ENCODE measurements around the gene VIPR1.

Gene VIPR1

DNA sequence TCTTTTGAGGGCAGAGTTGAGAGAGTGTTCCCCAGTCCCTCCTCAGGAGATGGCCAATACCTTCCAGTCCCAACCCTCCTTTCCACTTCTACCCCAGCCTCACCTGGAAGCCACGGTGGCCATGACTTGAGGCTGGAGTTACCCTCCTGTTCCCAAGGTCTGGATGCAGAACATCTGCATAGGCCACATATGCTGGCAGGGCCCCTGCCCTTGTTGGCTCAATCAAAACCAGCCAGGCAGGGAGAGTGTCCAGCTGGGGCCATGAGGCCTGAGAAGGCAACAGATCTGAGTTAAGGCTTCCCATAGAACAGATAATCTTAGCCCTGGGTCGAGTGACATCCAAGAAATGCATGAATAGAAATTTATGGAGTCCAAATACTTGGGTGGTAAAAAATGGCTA, 23.6 kb upstream of the VIPR1 start:
- Histone ChIP-seq H3K4me1 (ENCODE audit: insufficient read depth, low read length) (no peaks in the 10 kb centered on the region), H3K27me3 (ENCODE audit: insufficient read depth, low read length) (no peaks in the 10 kb centered on the region), H3K36me3 (ENCODE audit: insufficient read depth, low read length) (no peaks in the 10 kb centered on the region), H3K4me3 (ENCODE audit: low read length) (no peak overlapping the region), H3K9me3 (ENCODE audit: insufficient read depth, low read depth, low read length) (peaks cover 6% of the 10 kb centered on the region; the same call in 1 of the 2 replicates), H3K9ac (ENCODE audit: low read depth, low read length) (no peak overlapping the region), H3K27ac (ENCODE audit: low read depth, low read length) (no peak overlapping the region)
- 61% methylated on average over 2 of the region's 2 CpGs for WGBS

GRCh38 chr3:42486814-42487565, 15.5 kb upstream of the VIPR1 start:
- Histone ChIP-seq H3K4me1 (ENCODE audit: insufficient read depth, low read length) (peaks cover 7% of the 10 kb centered on the region), H3K27me3 (ENCODE audit: insufficient read depth, low read length) (no peaks in the 10 kb centered on the region), H3K36me3 (ENCODE audit: insufficient read depth, low read length) (no peaks in the 10 kb centered on the region), H3K9me3 (ENCODE audit: insufficient read depth, low read depth, low read length) (no peaks in the 10 kb centered on the region), H3K9ac (ENCODE audit: low read depth, low read length) (no peak overlapping the region), H3K4me3 (ENCODE audit: low read length) (no peak overlapping the region), H3K27ac (ENCODE audit: low read depth, low read length) (no peak overlapping the region)
- 98% methylated on average over 2 of the region's 2 CpGs for WGBS

- Histone ChIP-seq H3K27me3 (ENCODE audit: insufficient read depth, low read length) (no peaks in the 10 kb centered on the region), H3K36me3 (ENCODE audit: insufficient read depth, low read length) (no peaks in the 10 kb centered on the region), H3K27ac (ENCODE audit: low read depth, low read length) (no peak overlapping the region), H3K9me3 (ENCODE audit: insufficient read depth, low read depth, low read length) (no peaks in the 10 kb centered on the region), H3K4me3 (ENCODE audit: low read length) (no peak overlapping the region), H3K9ac (ENCODE audit: low read depth, low read length) (no peak overlapping the region), H3K4me1 (ENCODE audit: insufficient read depth, low read length) (peaks cover 7% of the 10 kb centered on the region)
- 99% methylated on average over 4 of the region's 4 CpGs for WGBS
Measured at GRCh38 chr3:42488687-42489086, 13.8 kb upstream of the VIPR1 start.

GRCh38 chr3:42489116-42489936, 13.1 kb upstream of the VIPR1 start:
- Histone ChIP-seq H3K4me3 (ENCODE audit: low read length) (no peak overlapping the region), H3K9ac (ENCODE audit: low read depth, low read length) (no peak overlapping the region), H3K9me3 (ENCODE audit: insufficient read depth, low read depth, low read length) (no peaks in the 10 kb centered on the region), H3K27ac (ENCODE audit: low read depth, low read length) (no peak overlapping the region), H3K36me3 (ENCODE audit: insufficient read depth, low read length) (no peaks in the 10 kb centered on the region), H3K4me1 (ENCODE audit: insufficient read depth, low read length) (peaks cover 7% of the 10 kb centered on the region), H3K27me3 (ENCODE audit: insufficient read depth, low read length) (no peaks in the 10 kb centered on the region)
- 96% methylated on average over 10 of the region's 10 CpGs for WGBS

GRCh38 chr3:42489937-42490227, 12.6 kb upstream of the VIPR1 start:
- Histone ChIP-seq H3K9me3 (ENCODE audit: insufficient read depth, low read depth, low read length) (no peaks in the 10 kb centered on the region), H3K27ac (ENCODE audit: low read depth, low read length) (no peak overlapping the region), H3K9ac (ENCODE audit: low read depth, low read length) (no peak overlapping the region), H3K4me1 (ENCODE audit: insufficient read depth, low read length) (peaks cover 7% of the 10 kb centered on the region), H3K36me3 (ENCODE audit: insufficient read depth, low read length) (no peaks in the 10 kb centered on the region), H3K27me3 (ENCODE audit: insufficient read depth, low read length) (no peaks in the 10 kb centered on the region), H3K4me3 (ENCODE audit: low read length) (no peak overlapping the region)
- WGBS: 96% methylated on average over 3 of the region's 3 CpGs

DNA sequence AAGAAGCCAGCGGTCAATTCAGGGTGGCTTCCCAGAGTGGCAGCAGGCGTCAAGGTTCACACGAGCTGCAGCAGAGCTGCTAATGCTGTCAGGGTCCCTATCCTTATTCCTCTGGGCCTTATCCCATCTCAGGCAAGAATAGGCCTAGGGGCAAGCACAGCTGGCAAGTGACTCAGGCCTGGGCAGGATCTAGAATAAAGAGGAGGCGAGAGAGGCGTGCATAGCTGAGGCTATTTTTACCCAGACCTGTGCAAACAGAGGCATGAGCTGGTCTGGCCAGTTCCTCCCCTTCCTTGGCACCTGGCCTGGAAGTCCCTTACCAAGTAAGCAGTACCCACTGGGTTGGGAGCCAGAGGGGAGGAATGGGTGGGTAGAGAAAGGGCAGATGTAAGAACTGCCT, 12.2 kb upstream of the VIPR1 start:
- Histone ChIP-seq H3K4me1 (ENCODE audit: insufficient read depth, low read length) (peaks cover 5% of the 10 kb centered on the region), H3K4me3 (ENCODE audit: low read length) (no peak overlapping the region), H3K27ac (ENCODE audit: low read depth, low read length) (no peak overlapping the region), H3K9me3 (ENCODE audit: insufficient read depth, low read depth, low read length) (no peaks in the 10 kb centered on the region), H3K27me3 (ENCODE audit: insufficient read depth, low read length) (no peaks in the 10 kb centered on the region), H3K36me3 (ENCODE audit: insufficient read depth, low read length) (no peaks in the 10 kb centered on the region), H3K9ac (ENCODE audit: low read depth, low read length) (no peak overlapping the region)
- WGBS: 87% methylated on average over 5 of the region's 5 CpGs

DNA sequence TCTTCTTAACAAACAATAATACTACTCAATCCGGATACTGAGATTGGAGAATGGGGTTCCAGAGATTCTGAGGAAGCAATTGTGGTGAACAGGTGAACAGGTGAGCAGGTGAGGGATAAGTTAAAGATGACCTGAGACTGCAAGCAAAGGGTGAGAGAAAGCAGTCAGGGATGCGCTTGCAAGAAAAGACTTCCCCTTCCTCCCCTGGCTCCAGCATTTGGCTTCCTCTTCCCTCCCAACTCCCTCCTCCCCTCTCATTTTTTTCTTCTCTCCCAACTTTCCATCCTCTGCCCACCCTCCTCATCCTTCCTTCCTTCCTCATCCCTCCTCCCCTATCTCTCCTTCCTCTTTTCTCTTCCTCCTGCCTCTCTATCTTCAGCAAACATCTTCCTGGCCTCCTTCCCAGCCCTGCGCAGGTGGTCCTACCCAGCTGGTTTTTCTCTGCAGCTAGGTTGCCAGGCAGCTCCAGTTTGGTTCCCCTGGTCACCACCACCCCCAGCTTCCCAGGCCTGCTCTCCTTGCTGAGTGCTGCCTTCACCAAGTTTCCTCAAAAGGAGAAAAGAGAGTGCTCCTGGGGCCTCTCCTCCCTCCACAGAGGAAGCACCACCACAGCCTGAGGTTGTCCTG, 10.4 kb upstream of the VIPR1 start:
- WGBS: 92% methylated on average over 3 of the region's 3 CpGs
- H3K9ac ChIP-seq (ENCODE audit: low read depth, low read length): no peak overlapping the region

DNA sequence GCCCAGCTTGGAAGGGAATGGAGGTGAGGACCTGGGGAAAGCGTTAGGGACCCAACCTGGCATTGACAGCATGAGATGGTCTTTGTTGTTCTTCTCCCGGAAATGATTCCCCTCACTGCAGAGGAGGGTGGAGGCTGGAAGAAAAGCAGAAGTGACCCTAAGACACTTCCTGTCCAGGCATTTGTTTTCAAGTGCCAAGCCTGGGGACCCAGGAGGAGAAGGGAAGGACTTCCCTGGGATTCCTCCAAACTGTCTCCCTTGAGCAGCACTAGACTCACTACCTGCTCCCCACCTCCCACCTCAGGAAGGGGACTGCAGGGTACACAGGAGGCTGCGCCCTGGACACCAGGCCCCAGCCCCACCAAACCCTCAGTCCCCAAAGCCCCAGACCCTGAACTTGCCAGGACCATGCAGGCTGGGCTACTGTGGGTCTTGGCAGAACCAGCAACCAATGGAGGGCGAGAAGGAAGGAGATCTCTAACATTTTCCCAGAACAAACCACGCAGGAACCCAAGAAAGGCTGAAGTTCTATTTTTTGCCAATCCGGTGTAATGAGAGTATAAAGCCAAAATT, 9.8 kb upstream of the VIPR1 start:
- no peaks in the 10 kb centered on the region for H3K36me3 ChIP-seq (ENCODE audit: insufficient read depth, low read length)
- peaks cover 13% of the 10 kb centered on the region for H3K4me1 ChIP-seq (ENCODE audit: insufficient read depth, low read length)
- no peaks in the 10 kb centered on the region for H3K9me3 ChIP-seq (ENCODE audit: insufficient read depth, low read depth, low read length)
- H3K27ac ChIP-seq (ENCODE audit: low read depth, low read length): no peak overlapping the region
- no peak overlapping the region for H3K4me3 ChIP-seq (ENCODE audit: low read length)
- no peak overlapping the region for H3K9ac ChIP-seq (ENCODE audit: low read depth, low read length)
- H3K27me3 ChIP-seq (ENCODE audit: insufficient read depth, low read length): no peaks in the 10 kb centered on the region
- WGBS: 90% methylated on average over 6 of the region's 6 CpGs

More for the DNA sequence above, 10.4 kb upstream of the VIPR1 start:
- Histone ChIP-seq H3K4me1 (ENCODE audit: insufficient read depth, low read length) (peaks cover 10% of the 10 kb centered on the region), H3K4me3 (ENCODE audit: low read length) (no peak overlapping the region), H3K36me3 (ENCODE audit: insufficient read depth, low read length) (no peaks in the 10 kb centered on the region), H3K9me3 (ENCODE audit: insufficient read depth, low read depth, low read length) (no peaks in the 10 kb centered on the region), H3K27me3 (ENCODE audit: insufficient read depth, low read length) (no peaks in the 10 kb centered on the region), H3K27ac (ENCODE audit: low read depth, low read length) (no peak overlapping the region)

DNA sequence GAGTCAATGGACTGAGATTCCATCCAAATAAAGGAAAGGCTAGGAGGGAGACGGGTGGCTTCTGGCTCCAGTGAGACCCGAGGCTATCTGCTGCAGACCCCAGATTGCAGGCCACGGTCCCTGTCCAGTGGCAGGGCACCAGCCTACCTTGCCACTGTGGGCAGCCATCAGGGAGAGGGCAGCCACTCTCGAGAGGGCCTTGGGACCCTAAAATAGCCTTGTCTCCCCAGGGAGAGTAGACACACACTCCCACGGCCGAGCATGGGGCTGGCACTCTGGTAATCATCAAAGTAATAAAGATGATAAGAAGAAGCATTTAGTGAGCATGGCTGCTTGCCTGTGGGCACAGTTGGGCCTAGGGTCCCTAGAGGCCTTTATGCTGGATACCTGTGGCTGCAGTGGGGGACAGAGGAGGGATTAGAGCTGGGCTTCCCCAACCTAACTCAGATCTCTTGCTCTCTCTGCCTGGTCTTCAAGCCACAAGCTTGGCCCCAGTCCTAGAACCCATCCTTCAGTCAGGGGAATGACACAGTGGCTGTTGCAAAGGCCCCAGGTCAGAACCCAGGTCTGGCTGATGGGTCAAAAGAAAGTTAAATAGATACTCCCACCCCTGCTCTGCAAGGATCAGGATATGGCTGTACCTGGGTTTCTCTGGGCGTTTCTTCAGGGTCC, 9.2 kb upstream of the VIPR1 start:
- 92% methylated on average over 7 of the region's 7 CpGs for WGBS
- Histone ChIP-seq H3K27ac (ENCODE audit: low read depth, low read length) (no peak overlapping the region), H3K9ac (ENCODE audit: low read depth, low read length) (no peak overlapping the region)

DNA sequence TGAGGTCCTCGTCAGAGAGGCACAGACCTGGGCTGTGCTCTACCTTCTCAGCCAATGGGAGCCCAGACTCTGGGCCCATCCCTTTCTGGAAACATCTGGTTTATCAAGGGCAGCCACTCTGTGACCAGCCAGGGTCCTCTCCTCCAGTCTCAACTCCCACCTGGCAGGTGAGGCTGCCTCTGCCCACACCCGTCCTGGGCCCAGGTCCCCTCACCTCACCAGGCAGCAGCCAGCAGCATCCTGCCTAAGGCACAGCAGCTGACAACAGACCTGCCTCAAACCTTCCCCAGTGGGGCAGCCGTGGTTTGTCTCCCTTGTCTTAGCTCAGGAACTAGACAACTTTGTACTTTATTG, 8.7 kb upstream of the VIPR1 start:
- Histone ChIP-seq H3K36me3 (ENCODE audit: insufficient read depth, low read length) (no peaks in the 10 kb centered on the region), H3K4me3 (ENCODE audit: low read length) (no peak overlapping the region), H3K27ac (ENCODE audit: low read depth, low read length) (no peak overlapping the region), H3K9ac (ENCODE audit: low read depth, low read length) (no peak overlapping the region), H3K27me3 (ENCODE audit: insufficient read depth, low read length) (peaks cover 9% of the 10 kb centered on the region), H3K4me1 (ENCODE audit: insufficient read depth, low read length) (peaks cover 13% of the 10 kb centered on the region), H3K9me3 (ENCODE audit: insufficient read depth, low read depth, low read length) (no peaks in the 10 kb centered on the region)
- WGBS: 87% methylated on average over 3 of the region's 3 CpGs

More for the DNA sequence above, 9.2 kb upstream of the VIPR1 start:
- Histone ChIP-seq H3K27me3 (ENCODE audit: insufficient read depth, low read length) (peaks cover 4% of the 10 kb centered on the region), H3K36me3 (ENCODE audit: insufficient read depth, low read length) (no peaks in the 10 kb centered on the region), H3K9me3 (ENCODE audit: insufficient read depth, low read depth, low read length) (no peaks in the 10 kb centered on the region), H3K4me3 (ENCODE audit: low read length) (no peak overlapping the region), H3K4me1 (ENCODE audit: insufficient read depth, low read length) (peaks cover 13% of the 10 kb centered on the region)

DNA sequence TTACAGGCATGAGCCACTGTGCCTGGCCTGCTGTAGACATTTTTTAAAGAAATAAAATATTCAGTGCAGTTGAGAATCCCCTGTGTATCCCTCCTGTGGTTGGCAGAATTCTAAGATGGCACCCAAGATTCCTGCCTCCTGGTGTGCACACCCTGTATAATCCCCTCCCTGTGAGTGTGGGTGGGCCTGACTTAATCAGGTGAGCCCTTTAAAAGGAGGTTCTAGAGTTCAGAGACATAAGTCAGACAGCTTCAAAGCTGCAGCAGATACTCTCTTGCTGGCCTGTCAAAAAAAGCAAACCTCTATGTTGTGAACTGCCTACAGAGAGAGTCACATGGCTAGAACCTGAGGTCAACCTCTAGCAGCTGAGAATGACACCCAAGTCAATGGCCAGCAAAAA, 7.0 kb upstream of the VIPR1 start:
- Histone ChIP-seq H3K9ac (ENCODE audit: low read depth, low read length) (no peak overlapping the region), H3K36me3 (ENCODE audit: insufficient read depth, low read length) (no peaks in the 10 kb centered on the region), H3K4me3 (ENCODE audit: low read length) (no peak overlapping the region), H3K27me3 (ENCODE audit: insufficient read depth, low read length) (peaks cover 25% of the 10 kb centered on the region), H3K9me3 (ENCODE audit: insufficient read depth, low read depth, low read length) (no peaks in the 10 kb centered on the region), H3K4me1 (ENCODE audit: insufficient read depth, low read length) (peaks cover 13% of the 10 kb centered on the region), H3K27ac (ENCODE audit: low read depth, low read length) (no peak overlapping the region)

All from HUES64 (cell line).